Measurements from ENCODE around the gene RNF133.

RNF133 gene

DNA sequence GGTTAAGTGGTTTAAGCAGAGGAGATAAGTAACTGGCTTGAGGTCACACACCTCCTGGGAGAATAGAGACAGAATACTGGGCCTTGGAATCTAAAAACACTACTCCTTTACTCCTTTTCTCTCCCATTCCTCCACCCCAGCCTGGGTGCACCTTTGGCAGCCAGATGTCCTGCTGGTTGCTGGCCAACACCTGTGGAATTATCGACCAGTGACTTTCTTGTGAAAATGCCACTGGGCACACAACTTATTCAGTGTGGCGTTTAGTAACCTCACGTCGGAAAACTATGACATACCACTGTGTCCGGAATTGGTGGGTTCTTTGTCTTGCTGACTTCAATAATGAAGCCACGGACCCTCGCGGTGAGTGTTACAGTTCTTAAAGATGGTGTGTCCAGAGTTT is 26.4 kb downstream of the RNF133 start:
- DNase-seq (ENCODE audit: low spot score), result no peak
- H3K27ac ChIP-seq, result no peak overlapping the region

GRCh38 chr7:122663733-122664132 is 35.2 kb downstream of the RNF133 start:
- Histone ChIP-seq H3K27ac (no peak overlapping the region), H3K4me3 (no peak overlapping the region)
- TF ChIP-seq, protein P1, sequence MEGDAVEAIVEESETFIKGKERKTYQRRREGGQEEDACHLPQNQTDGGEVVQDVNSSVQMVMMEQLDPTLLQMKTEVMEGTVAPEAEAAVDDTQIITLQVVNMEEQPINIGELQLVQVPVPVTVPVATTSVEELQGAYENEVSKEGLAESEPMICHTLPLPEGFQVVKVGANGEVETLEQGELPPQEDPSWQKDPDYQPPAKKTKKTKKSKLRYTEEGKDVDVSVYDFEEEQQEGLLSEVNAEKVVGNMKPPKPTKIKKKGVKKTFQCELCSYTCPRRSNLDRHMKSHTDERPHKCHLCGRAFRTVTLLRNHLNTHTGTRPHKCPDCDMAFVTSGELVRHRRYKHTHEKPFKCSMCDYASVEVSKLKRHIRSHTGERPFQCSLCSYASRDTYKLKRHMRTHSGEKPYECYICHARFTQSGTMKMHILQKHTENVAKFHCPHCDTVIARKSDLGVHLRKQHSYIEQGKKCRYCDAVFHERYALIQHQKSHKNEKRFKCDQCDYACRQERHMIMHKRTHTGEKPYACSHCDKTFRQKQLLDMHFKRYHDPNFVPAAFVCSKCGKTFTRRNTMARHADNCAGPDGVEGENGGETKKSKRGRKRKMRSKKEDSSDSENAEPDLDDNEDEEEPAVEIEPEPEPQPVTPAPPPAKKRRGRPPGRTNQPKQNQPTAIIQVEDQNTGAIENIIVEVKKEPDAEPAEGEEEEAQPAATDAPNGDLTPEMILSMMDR (IDR thresholded peaks at IDR 0.05), result no peak
- DNase-seq (ENCODE audit: low spot score), result no peak

More for the DNA sequence above, 26.4 kb downstream of the RNF133 start:
- TF ChIP-seq, protein P1 (IDR thresholded peaks at IDR 0.05), result no peak
- H3K4me3 ChIP-seq, result no peak overlapping the region

DNA sequence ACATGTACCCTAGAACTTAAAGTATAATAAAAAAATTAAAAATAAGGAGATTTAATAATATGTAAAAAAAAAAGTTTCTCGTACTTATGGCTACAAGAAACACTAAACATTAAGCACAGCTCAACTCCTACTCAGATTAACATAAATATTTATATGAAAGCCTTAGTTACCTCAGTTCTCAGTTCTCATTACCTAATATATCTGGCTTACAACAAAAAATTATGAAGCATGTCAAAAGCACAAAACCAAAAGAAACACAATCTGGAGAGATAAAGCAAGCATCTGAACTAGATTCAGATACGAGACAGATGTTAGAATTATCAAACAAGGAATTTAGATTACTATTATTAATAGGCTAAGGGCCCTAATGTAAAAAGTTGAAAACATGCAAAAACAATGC is 40.1 kb downstream of the RNF133 start:
- H3K27ac ChIP-seq, result no peak overlapping the region
- TF ChIP-seq, protein P1 (IDR thresholded peaks at IDR 0.05), result no peak
- H3K4me3 ChIP-seq, result no peak overlapping the region
- no peak for DNase-seq (ENCODE audit: low spot score)

- TF ChIP-seq, protein P1 (IDR thresholded peaks at IDR 0.05), result no peak
- no peak overlapping the region for H3K27ac ChIP-seq
- DNase-seq (ENCODE audit: low spot score), result no peak
- H3K4me3 ChIP-seq, result no peak overlapping the region
These were observed 45.2 kb downstream of the RNF133 start for GRCh38 chr7:122653685-122654084.

GRCh38 chr7:122652876-122653275 is 46.0 kb downstream of the RNF133 start:
- no peak overlapping the region for H3K27ac ChIP-seq
- DNase-seq (ENCODE audit: low spot score), result no peak
- TF ChIP-seq, protein P1 (IDR thresholded peaks at IDR 0.05), result no peak
- H3K4me3 ChIP-seq, result no peak overlapping the region

- TF ChIP-seq, protein P1 (IDR thresholded peaks at IDR 0.05), result no peak
- no peak overlapping the region for H3K4me3 ChIP-seq
- no peak overlapping the region for H3K27ac ChIP-seq
- DNase-seq (ENCODE audit: low spot score), result no peak
These were observed 47.5 kb downstream of the RNF133 start for GRCh38 chr7:122651451-122651850.

Data from coronary artery (tissue), 2 donors.